Right lobe of liver (tissue), 4 donors: Measurements from ENCODE around the gene TAF4B.

Experiments
- POLR2A ChIP-seq: fragments of 450-650 bp; IDR thresholded peaks from one replicate; pipeline ENCODE4 v1.6.1; 2017; ENCODE audit warnings: antibody characterized with exemption, mild to moderate bottlenecking
- TF ChIP-seq, protein P1 (sequence below), 4 donors: fragments of 200-600 bp in 3 of 4; fragments of 450-650 bp in 1 of 4; IDR thresholded peaks; one replicate each; pipeline versions ENCODE4 v1.5.1 to v1.8.0; 2016 to 2022; ENCODE audit warnings: antibody characterized with exemption in 4 of 4, mild to moderate bottlenecking in 2 of 4
- donor health status: DM: no; HTN: no; CAD: no.
- donor health status: DM: no; HTN: no; CAD: no.
- donor health status: DM: no; HTN: yes; CAD: no.

DNA sequence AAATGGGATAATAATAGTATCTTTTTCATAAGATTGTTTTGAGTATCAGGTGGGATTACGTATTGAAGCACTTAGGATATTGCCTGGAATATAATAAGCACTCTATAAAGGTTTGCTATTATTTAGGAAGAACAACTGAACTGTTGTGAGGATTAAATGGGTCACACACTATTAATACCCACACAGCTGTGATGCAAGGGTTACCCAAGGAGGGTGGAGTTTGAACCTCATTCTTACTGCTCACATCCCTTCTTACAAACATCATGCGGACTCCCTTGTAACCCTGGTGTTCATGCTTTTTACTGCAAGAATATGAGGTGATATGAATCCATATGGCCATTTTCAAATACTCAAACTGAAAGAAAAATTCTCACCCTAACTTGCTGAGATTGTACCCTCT, 208.6 kb downstream of the TAF4B start:
- TF ChIP-seq, protein P1, sequence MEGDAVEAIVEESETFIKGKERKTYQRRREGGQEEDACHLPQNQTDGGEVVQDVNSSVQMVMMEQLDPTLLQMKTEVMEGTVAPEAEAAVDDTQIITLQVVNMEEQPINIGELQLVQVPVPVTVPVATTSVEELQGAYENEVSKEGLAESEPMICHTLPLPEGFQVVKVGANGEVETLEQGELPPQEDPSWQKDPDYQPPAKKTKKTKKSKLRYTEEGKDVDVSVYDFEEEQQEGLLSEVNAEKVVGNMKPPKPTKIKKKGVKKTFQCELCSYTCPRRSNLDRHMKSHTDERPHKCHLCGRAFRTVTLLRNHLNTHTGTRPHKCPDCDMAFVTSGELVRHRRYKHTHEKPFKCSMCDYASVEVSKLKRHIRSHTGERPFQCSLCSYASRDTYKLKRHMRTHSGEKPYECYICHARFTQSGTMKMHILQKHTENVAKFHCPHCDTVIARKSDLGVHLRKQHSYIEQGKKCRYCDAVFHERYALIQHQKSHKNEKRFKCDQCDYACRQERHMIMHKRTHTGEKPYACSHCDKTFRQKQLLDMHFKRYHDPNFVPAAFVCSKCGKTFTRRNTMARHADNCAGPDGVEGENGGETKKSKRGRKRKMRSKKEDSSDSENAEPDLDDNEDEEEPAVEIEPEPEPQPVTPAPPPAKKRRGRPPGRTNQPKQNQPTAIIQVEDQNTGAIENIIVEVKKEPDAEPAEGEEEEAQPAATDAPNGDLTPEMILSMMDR (IDR thresholded peaks at IDR 0.05) = no peak
- no peak for TF ChIP-seq POLR2A
